SK-MEL-5 (cell line): ENCODE measurements around the gene MRPS35. TPM values are rescaled to one million over a fixed set of nuclear protein-coding genes. Genes with fewer than 3 reads are reported as not detected.
A peak's percentile ranks its signal among the peaks of the same experiment; 100 is the strongest.

ENCODE experiments used
- DNase-seq: peaks from one replicate; pipeline ENCODE4 v3.0.0-alpha.2; 2016; ENCODE audit warnings: low read depth, low spot score
- in situ Hi-C: cut with HindIII; loops from 2 replicates; pipeline ENCODE4 v1.10.0; 2016; ENCODE audit warnings: low sequenced_read_pairs, high pct_unique_total_duplicates, low pct_unique_long_range_greater_than_20kb
- total RNA-seq: library from RNA; depleted of rRNA; stranded (reverse); fragments of >200 nt; shearing (Covaris generic); gene quantifications from 2 replicates; pipeline ENCODE4 v1.2.3, GENCODE V29; 2014

The MRPS35 gene
- total RNA-seq, 1 experiment from 2014 or later = 106 TPM

- no peak for DNase-seq
- in situ Hi-C loops = no loop called here
Observed at GRCh38 chr12:27751386-27752047, 40.9 kb downstream of the MRPS35 start.

DNA sequence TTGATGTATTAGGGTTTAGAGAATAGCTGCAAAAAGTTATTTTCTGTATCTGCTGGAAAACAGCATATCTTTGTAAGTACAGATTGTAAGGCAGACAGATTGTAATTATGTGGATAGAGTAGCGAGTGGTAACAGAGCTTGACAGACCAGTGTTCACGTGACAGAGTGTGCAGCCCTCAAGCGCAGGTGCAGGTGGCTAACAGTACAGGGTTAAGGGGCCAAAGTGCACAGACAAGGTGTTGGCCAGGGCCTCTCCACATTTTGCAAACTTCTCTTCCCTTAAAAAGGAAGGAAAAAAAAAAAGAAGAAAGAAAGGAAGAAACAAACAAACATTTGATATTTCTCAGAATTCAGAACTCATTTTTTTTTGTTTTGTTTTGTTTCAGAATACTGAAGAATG lies 44.2 kb downstream of the MRPS35 start:
- in situ Hi-C loops = no loop called here
- DNase-seq = no peak

DNA sequence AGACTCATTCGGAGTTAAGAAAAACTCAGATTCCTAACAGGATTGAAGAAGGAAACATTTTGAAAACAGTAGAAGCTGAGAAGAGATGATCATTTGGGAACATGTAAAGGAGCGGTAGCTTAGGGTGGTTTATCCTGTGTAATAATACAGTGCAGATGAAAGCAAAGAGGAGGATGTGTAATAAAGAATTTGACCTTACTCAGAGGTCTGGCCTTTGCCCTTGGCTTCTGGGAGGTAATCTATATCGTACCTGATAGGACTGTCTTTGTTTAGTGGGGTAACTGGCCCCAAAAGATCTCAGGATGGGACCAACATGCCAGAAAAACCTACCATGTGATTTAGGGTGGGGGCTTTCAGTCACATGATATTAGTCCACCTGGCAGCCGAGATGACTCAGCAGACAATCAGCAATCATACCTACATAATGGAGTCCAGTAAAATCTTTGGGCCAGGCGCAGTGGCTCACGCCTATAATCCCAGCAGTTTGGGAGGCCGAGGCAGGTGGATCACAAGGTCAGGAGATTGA lies 46.1 kb downstream of the MRPS35 start:
- DNase-seq = no peak
- in situ Hi-C loops = no loop called here

DNA sequence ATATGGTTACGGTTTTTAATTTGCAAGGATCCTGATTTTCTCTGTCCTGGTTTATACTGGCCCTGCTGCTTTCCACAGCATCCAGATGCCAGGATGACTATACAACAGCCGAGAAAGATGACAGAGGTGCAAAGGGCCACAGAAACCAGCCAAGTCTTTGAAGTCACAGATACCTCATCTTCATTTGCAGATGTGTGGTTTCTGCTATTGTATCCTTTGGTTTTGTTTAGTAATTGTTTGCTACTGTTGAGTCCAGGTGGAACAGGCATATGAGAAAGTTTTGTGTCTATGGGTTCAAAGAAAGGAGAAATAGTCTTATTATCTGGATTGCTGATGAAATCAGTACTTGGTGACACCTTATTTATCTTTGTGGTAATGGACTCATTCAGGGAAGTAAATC lies 52.1 kb downstream of the MRPS35 start:
- DNase-seq = no peak
- in situ Hi-C loops = no loop called here

DNA sequence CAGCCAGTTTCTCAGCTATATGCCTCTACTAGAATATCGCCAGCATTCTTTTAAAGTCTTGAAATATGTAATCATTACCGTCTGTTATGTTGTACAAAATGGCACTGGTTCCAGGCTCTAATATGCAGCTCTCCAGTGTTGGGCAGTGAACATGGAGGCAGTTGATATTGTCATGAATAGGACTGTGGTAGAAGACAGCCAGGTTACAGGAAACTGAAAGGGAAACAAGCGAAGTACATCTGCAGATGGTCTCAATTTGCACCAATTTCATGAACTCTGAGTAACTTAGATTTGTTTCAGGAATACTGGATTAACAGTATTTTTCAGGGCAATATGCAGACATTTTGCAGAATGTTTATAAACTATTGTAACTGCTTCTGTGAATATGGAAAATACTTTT lies 56.0 kb downstream of the MRPS35 start:
- DNase-seq = no peak
- in situ Hi-C loops = no loop called here

DNA sequence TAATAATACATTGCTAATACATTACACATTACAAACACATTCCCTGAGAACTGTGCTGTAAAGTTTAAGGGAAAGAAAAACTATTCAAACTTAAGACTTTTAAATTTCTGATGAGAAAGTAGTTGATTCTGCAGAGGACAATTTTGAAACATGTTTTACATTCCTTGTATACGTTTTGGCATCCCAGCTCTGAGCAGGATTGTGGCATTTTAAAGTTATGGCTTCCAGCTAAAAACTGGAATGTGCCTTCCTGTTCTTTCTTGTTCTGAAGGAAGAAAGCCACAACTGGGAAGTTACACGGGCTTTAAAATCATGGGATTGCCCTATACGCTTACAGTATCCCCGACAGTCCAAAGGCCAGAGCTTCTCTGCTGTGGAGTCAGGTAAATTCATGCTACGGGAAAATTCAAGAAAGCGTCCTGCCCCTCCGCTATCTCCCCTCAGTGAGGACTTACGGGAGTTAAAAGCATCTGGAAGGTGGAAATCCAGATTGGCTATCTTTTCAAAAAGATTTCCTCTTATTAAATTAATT lies 58.6 kb downstream of the MRPS35 start:
- DNase-seq = no peak
- in situ Hi-C loops = no loop called here

GRCh38 chr12:27771481-27772327 lies 61.1 kb downstream of the MRPS35 start:
- in situ Hi-C loops = no loop called here
- DNase-seq = no peak

DNA sequence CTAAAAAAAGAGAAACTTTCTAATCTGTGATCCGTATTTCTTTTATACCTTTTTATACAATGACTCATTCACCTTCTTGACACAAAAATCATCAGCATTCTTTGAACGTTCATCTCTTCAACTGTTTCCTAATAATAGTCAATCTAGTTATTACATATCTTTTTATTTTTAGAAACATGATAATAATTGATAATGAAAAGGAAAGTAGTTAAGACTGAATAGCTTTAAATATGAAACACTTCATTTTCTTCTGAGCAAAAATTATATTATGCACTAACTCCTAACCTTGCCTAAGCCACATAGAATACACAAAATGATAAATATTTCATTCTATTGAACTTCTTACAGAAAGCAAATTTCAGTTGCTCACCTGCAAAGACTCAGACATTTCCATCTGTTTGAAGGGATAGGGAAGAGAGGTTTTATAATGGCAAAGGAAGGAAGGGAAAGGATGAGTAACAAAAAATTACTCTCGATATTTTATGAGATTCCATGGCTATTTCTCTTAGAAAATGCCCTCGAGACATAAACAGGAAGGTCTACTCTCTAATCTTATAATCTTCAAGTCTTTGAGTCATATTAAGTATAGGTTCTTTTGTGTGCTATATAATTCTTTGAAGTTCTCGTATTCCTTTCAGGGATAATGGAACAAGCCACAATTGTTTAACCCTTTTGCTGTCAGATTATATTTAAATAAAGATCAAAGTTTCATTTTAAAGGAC lies 61.9 kb downstream of the MRPS35 start:
- no peak for DNase-seq
- in situ Hi-C loops = no loop called here

DNA sequence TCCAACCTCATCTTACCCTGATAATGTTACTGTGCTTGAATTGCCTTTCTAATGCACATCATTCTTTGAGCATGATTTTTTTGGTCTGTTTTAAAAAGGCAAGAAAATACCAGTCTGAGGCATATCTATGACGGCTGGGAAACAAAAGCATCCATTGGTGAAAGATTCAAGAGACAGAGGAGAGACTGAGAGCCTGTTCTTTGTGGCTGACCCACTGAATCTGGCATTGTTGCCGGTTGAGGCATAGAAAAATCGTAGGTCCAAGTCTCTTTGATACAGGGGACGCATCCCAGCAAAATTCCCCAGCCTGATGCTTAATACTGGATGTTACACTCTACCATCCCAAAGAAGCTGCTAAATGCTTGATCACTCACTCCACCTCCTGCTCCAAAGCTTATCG lies 66.5 kb downstream of the MRPS35 start:
- peak; percentile 77 for DNase-seq
- in situ Hi-C loops = no loop called here

DNA sequence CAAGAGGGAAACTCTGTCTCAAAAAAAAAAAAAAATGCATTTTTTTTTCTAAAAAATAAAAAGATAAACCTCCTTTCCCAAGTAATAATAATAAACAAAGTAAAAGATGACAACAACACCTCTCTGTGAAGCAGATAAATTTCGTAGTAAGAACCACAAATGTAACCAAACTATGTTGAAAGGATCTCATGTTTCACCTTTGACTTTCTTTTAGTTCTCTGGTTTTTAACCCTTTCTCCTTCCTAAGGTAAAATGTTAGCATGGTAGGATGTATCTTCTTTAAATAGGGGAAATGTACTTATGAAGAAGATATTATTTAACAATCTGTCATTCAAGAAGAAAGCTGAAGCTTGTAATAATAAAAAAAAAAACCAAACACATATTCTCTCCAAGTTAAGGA lies 67.6 kb downstream of the MRPS35 start:
- no peak for DNase-seq
- in situ Hi-C loops = no loop called here

GRCh38 chr12:27779416-27779919 lies 68.8 kb downstream of the MRPS35 start:
- in situ Hi-C loops = no loop called here
- no peak for DNase-seq

DNA sequence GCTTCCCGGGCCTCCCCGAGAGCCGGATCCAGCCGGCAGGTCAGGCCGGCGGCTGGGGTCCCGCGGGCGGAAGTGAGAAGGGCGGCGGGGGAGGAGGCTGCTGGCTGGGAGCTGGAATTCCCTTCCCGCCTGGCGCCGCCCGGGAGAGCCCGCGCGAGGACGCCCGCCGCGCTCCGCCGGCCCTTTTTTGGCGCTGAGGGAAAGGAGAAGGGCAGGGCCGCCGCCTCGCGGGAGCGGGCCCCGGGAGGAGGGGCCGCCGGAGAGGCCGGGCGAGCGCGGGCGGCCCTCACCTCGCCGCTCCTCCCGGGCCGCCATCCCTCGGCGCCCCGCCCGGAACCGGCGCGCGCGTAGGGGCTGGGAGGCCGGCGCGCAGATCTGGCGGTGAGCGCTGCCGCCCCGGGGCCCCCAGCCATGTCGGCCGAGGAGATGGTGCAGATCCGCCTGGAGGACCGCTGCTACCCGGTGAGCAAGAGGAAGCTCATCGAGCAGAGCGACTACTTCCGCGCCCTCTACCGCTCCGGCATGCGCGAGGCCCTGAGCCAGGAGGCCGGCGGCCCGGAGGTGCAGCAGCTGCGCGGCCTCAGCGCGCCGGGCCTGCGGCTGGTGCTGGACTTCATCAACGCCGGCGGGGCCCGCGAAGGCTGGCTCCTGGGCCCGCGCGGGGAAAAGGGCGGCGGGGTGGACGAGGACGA lies 69.4 kb downstream of the MRPS35 start, which contains the start of the genes KLHL42 and MANSC4:
Gene KLHL42, plus strand, starts transcription at position 314 of the 692 bp plus-strand sequence. Its CDS starts 98 bp downstream, at position 412.
Gene MANSC4, minus strand, starts transcription at position 317 of the 692 bp plus-strand sequence. CDS start 8,960 bp downstream, outside the sequence.
- in situ Hi-C loops = no loop called here
- DNase-seq = peak; percentile 50

DNA sequence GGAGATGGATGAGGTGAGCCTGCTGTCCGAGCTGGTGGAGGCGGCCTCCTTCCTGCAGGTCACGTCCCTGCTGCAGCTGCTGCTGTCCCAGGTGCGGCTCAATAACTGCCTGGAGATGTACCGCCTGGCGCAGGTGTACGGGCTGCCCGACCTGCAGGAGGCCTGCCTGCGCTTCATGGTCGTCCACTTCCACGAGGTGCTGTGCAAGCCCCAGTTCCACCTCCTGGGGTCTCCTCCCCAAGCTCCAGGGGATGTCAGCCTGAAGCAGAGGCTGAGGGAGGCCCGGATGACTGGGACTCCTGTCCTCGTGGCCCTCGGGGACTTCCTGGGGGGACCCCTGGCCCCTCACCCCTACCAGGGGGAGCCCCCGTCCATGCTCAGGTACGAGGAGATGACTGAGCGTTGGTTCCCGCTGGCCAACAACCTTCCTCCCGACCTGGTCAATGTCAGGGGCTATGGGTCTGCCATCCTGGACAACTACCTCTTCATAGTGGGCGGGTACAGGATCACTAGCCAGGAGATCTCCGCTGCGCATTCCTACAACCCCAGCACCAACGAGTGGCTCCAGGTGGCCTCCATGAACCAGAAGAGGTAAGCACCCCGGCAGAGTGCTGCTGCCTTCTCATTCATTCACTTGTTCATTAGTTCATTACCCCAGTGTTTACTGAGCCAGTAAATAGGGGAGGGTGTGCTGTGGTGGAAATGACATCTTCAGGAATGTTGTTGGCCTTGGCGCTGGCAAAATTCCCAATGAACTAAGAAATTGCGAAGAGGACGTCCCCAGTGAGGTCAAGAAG lies 70.2 kb downstream of the MRPS35 start:
- in situ Hi-C loops = no loop called here
- DNase-seq = no peak

- in situ Hi-C loops = no loop called here
Observed at GRCh38 chr12:27781680-27782079, 71.0 kb downstream of the MRPS35 start.

DNA sequence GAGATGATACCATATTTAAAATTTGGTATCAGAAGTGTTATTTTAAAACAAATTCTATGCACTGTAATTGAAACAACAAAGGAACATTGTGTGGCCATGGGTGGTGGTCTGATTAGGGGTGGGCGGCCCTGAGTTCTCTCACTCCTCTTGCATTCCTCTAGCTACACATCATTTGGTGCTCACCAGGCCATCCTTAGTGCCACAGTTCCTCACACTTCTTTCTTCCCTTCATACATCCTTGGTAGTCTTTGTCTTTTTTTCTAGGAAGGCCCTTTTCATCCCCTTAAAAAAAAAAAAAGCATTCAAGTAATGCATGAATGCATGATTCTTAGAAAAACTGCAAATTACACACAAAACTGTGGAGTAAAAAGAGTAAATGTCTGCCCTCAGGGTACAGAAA lies 71.8 kb downstream of the MRPS35 start:
- in situ Hi-C loops = no loop called here
- DNase-seq = no peak

More at GRCh38 chr12:27781680-27782079, 71.0 kb downstream of the MRPS35 start:
- no peak for DNase-seq

GRCh38 chr12:27785882-27786570 lies 75.4 kb downstream of the MRPS35 start:
- DNase-seq = no peak
- in situ Hi-C loops = no loop called here
